Spleen (tissue), 7 donors: Measurements from ENCODE around the gene THAP9.

ENCODE experiments used
- POLR2A ChIP-seq, 3 donors: fragments of 450-650 bp; IDR thresholded peaks; one replicate each; pipeline ENCODE4 v1.5.1; 2017; ENCODE audit warnings: antibody characterized with exemption in 3 of 3, mild to moderate bottlenecking in 1 of 3
- POLR2AphosphoS5 ChIP-seq, 3 donors: sonication (generic); formaldehyde crosslinking; IDR thresholded peaks; one replicate each; pipeline ENCODE4 v1.5.1; 2017; ENCODE audit warnings: antibody characterized with exemption in 3 of 3
- TF ChIP-seq, protein P1 (sequence below), 11 experiments: fragments of 200-600 bp in 7 of 11; fragments of 450-650 bp in 4 of 11; sonication (generic) in 4 of 11; IDR thresholded peaks in 8 of 11; conservative IDR thresholded peaks in 3 of 11; 1 replicate in 7 of 11; 2 replicates in 4 of 11; pipeline versions ENCODE4 v1.4.0 to v1.8.0; 2016 to 2021; ENCODE audit warnings: antibody characterized with exemption in 11 of 11, inconsistent platforms in 4 of 11, mild to moderate bottlenecking in 1 of 11
- donor health status: DM: no; HTN: no; CAD: no; lungs with moderate emphysema.
- donor health status: DM: no; HTN: no; CAD: no.
- donor health status: DM: no; HTN: no; CAD: no.

DNA sequence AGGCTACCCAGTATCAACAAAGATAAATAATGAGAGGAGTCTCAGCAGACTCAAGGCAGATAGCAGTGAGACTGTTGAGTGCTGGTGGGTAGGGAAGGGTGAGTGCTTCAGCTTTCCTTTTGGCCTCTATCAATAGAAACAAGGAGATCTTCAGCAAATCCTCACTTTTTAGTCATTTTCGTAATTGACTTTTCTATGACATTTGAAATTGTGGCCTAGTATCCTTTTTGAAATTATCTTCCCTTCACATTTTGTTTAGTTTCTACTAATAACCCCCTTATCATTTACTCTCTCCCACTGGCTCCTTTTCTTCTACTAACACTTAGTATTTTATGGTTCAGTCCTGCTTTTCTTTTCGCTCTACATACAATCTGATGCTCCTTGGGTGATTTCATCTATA lies 65.2 kb downstream of the THAP9 start:
- TF ChIP-seq, protein P1, sequence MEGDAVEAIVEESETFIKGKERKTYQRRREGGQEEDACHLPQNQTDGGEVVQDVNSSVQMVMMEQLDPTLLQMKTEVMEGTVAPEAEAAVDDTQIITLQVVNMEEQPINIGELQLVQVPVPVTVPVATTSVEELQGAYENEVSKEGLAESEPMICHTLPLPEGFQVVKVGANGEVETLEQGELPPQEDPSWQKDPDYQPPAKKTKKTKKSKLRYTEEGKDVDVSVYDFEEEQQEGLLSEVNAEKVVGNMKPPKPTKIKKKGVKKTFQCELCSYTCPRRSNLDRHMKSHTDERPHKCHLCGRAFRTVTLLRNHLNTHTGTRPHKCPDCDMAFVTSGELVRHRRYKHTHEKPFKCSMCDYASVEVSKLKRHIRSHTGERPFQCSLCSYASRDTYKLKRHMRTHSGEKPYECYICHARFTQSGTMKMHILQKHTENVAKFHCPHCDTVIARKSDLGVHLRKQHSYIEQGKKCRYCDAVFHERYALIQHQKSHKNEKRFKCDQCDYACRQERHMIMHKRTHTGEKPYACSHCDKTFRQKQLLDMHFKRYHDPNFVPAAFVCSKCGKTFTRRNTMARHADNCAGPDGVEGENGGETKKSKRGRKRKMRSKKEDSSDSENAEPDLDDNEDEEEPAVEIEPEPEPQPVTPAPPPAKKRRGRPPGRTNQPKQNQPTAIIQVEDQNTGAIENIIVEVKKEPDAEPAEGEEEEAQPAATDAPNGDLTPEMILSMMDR (IDR thresholded peaks at IDR 0.05 in 8 of 11, conservative IDR thresholded peaks at IDR 0.05 in 3 of 11): no peak
- no peak for TF ChIP-seq POLR2AphosphoS5 (IDR thresholded peaks at IDR 0.05)
- no peak for TF ChIP-seq POLR2A (IDR thresholded peaks at IDR 0.05)
